ENCODE data around the gene VSX2.

- TF ChIP-seq POLR2A (IDR thresholded peaks at IDR 0.05) (no peak), CTCF (IDR thresholded peaks at IDR 0.05) (no peak), POLR2AphosphoS5 (IDR thresholded peaks at IDR 0.05) (no peak), EP300 (IDR thresholded peaks at IDR 0.05) (no peak)
Observed at GRCh38 chr14:74257941-74258763, 18.9 kb downstream of the VSX2 start.
